ENCODE data around the gene ACAA2.

GRCh38 chr18:49855711-49856415, 42.5 kb upstream of the ACAA2 start:
- TF ChIP-seq, protein P1, sequence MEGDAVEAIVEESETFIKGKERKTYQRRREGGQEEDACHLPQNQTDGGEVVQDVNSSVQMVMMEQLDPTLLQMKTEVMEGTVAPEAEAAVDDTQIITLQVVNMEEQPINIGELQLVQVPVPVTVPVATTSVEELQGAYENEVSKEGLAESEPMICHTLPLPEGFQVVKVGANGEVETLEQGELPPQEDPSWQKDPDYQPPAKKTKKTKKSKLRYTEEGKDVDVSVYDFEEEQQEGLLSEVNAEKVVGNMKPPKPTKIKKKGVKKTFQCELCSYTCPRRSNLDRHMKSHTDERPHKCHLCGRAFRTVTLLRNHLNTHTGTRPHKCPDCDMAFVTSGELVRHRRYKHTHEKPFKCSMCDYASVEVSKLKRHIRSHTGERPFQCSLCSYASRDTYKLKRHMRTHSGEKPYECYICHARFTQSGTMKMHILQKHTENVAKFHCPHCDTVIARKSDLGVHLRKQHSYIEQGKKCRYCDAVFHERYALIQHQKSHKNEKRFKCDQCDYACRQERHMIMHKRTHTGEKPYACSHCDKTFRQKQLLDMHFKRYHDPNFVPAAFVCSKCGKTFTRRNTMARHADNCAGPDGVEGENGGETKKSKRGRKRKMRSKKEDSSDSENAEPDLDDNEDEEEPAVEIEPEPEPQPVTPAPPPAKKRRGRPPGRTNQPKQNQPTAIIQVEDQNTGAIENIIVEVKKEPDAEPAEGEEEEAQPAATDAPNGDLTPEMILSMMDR (IDR thresholded peaks at IDR 0.05), result no peak
- TF ChIP-seq POLR2A (IDR thresholded peaks at IDR 0.05), result no peak
